IMR-90 (cell line): ENCODE measurements around the gene MISP3. TPM values are rescaled to one million over a fixed set of nuclear protein-coding genes. Genes with fewer than 3 reads are reported as not detected.

Source experiments
- ATAC-seq: fragments of 200-7000 bp; cut with Tn5 transposase; 2 replicates; pipeline ENCODE4 v1.9.1; 2020; ENCODE audit warnings: low read depth, mild to moderate bottlenecking, moderate library complexity
- BruUV-seq: library from RNA; stranded (reverse); fragments of 400-500 nt; replicated peaks from 2 replicates; lab custom pipeline; 2021; lab: Mats Ljungman, UMichigan
- CTCF ChIA-PET: fragments of 300-600 bp; formaldehyde crosslinking; extraction: SDS; loops from one replicate; lab custom pipeline; 2021; ENCODE audit warnings: antibody characterized with exemption; lab: Yijun Ruan, JAX
- POLR2A ChIA-PET: fragments of 300-600 bp; sonication (Branson Sonifier 250); formaldehyde crosslinking; loops from one replicate; lab custom pipeline; 2022; ENCODE audit warnings: antibody characterized with exemption; ENCODE audit not compliant: unreplicated experiment; lab: Charles Lee
- DNase-seq: peaks from one replicate; pipeline ENCODE4 v3.0.0; 2013
- H2AFZ ChIP-seq: replicated peaks from 2 replicates; pipeline ENCODE3; 2013; ENCODE audit warnings: low read length, mild to moderate bottlenecking; ENCODE audit not compliant: poor library complexity
- H2AK5ac ChIP-seq: 2 replicates; pipeline ENCODE4 v1.6.1; 2013; ENCODE audit warnings: low read depth, low read length, inconsistent platforms
- H2AK9ac ChIP-seq: replicated peaks from 2 replicates; pipeline ENCODE3; 2013; ENCODE audit warnings: mild to moderate bottlenecking, low read depth, low read length, moderate library complexity; ENCODE audit not compliant: poor library complexity
- H2BK120ac ChIP-seq: 2 replicates; pipeline ENCODE4 v1.6.1; 2013; ENCODE audit warnings: low read depth, low read length, inconsistent platforms
- H2BK15ac ChIP-seq: 3 replicates; pipeline ENCODE4 v1.6.1; 2013; ENCODE audit warnings: low read depth, low read length, inconsistent platforms
- H2BK20ac ChIP-seq: 2 replicates; pipeline ENCODE4 v1.6.1; 2013; ENCODE audit warnings: low read depth, mild to moderate bottlenecking, inconsistent platforms, low read length, moderate library complexity
- H2BK5ac ChIP-seq: 2 replicates; pipeline ENCODE4 v1.6.1; 2013; ENCODE audit warnings: mild to moderate bottlenecking, low read depth, low read length, inconsistent platforms; ENCODE audit not compliant: poor library complexity, severe bottlenecking
- H3K14ac ChIP-seq: replicated peaks from 2 replicates; pipeline ENCODE4 v1.6.1; 2013; ENCODE audit warnings: low read depth, low read length, inconsistent platforms
- H3K18ac ChIP-seq: 2 replicates; pipeline ENCODE4 v1.6.1; 2013; ENCODE audit warnings: low read depth, low read length, control low read depth
- H3K23ac ChIP-seq: 2 replicates; pipeline ENCODE4 v1.6.1; 2013; ENCODE audit warnings: low read depth, low read length, inconsistent platforms
- H3K27ac ChIP-seq: 2 replicates; pipeline ENCODE4 v1.5.1; 2013; ENCODE audit warnings: mild to moderate bottlenecking, control low read depth, low read length; ENCODE audit not compliant: insufficient read depth
- H3K27me3 ChIP-seq: 2 replicates; pipeline ENCODE4 v1.6.1; 2013; ENCODE audit warnings: low read length; ENCODE audit not compliant: control insufficient read depth, insufficient read depth
- H3K36me3 ChIP-seq: 2 replicates; pipeline ENCODE4 v1.6.1; 2013; ENCODE audit warnings: low read length, mixed read lengths; ENCODE audit not compliant: control insufficient read depth, insufficient read depth
- H3K4ac ChIP-seq: 2 replicates; pipeline ENCODE4 v1.6.1; 2013; ENCODE audit warnings: low read depth, low read length, inconsistent platforms
- H3K4me1 ChIP-seq: 2 replicates; pipeline ENCODE4 v1.6.1; 2013; ENCODE audit warnings: low read length, mixed read lengths; ENCODE audit not compliant: control insufficient read depth, insufficient read depth
- H3K4me2 ChIP-seq: 2 replicates; pipeline ENCODE4 v1.6.1; 2013; ENCODE audit warnings: low read depth, mild to moderate bottlenecking, control low read depth, low read length, moderate library complexity
- H3K4me3 ChIP-seq: 2 replicates; pipeline ENCODE4 v1.5.1; 2013; ENCODE audit warnings: low read depth, mild to moderate bottlenecking, control low read depth, low read length, moderate library complexity; ENCODE audit not compliant: insufficient read depth
- H3K56ac ChIP-seq: 2 replicates; pipeline ENCODE4 v1.6.1; 2013; ENCODE audit warnings: low read length, inconsistent platforms; ENCODE audit not compliant: insufficient read depth; ENCODE audit errors: extremely low read depth
- H3K79me1 ChIP-seq, 2 experiments: 2 replicates each; pipeline ENCODE4 v1.6.1; 2013; ENCODE audit warnings: low read length in 2 of 2, inconsistent platforms in 1 of 2, low read depth in 1 of 2
- H3K9ac ChIP-seq: 2 replicates; pipeline ENCODE4 v1.6.1; 2013; ENCODE audit warnings: low read depth, low read length, control low read depth
- H3K9me1 ChIP-seq: 2 replicates; pipeline ENCODE4 v1.6.1; 2013; ENCODE audit warnings: low read length, inconsistent platforms; ENCODE audit not compliant: insufficient read depth
- H3K9me3 ChIP-seq: 2 replicates; pipeline ENCODE4 v1.6.1; 2013; ENCODE audit warnings: low read length; ENCODE audit not compliant: control insufficient read depth, insufficient read depth
- H4K20me1 ChIP-seq: 2 replicates; pipeline ENCODE4 v1.6.1; 2013; ENCODE audit warnings: low read length, inconsistent platforms; ENCODE audit not compliant: insufficient read depth
- H4K5ac ChIP-seq: 2 replicates; pipeline ENCODE4 v1.6.1; 2013; ENCODE audit warnings: mild to moderate bottlenecking, low read depth, low read length, control low read depth
- H4K8ac ChIP-seq, 2 experiments: 2 replicates each; pipeline ENCODE4 v1.6.1; 2013; ENCODE audit warnings: low read depth in 2 of 2, low read length in 2 of 2, control low read depth in 1 of 2, inconsistent platforms in 1 of 2
- H4K91ac ChIP-seq: 2 replicates; pipeline ENCODE4 v1.6.1; 2013; ENCODE audit warnings: low read depth, low read length, inconsistent platforms; ENCODE audit not compliant: insufficient read depth
- BHLHE40 ChIP-seq: fragments of 150-350 bp; IDR thresholded peaks from 2 replicates; pipeline ENCODE4 v1.6.1; 2016; ENCODE audit warnings: mild to moderate bottlenecking, low read depth, low read length
- CEBPB ChIP-seq: IDR thresholded peaks from 2 replicates; pipeline ENCODE4 v1.6.1; 2012; ENCODE audit warnings: low read depth, low read length, improper control_type of control experiment
- ELK1 ChIP-seq: fragments of 150-350 bp; IDR thresholded peaks from 2 replicates; pipeline ENCODE4 v1.6.1; 2016; ENCODE audit warnings: low read depth, mild to moderate bottlenecking, low read length, moderate library complexity, borderline replicate concordance
- MAZ ChIP-seq: IDR thresholded peaks from 2 replicates; pipeline ENCODE4 v1.6.1; 2012; ENCODE audit warnings: low read depth, mild to moderate bottlenecking, low read length, improper control_type of control experiment, moderate library complexity, borderline replicate concordance
- WGBS, 2 experiments: methylation state at CpG; one replicate each; pipeline versions ENCODE4 v1.1.5 to v1.1.7; 2013; ENCODE audit warnings: missing lambda C conversion rate in 2 of 2; ENCODE audit not compliant: insufficient read length in 1 of 2; ENCODE audit errors: extremely low coverage in 2 of 2; 5-methylcytosine and 5-hydroxymethylcytosine counted together
- dilution Hi-C: fragments of 300-500 bp; cut with HindIII; formaldehyde crosslinking; loops from one replicate; pipeline ENCODE4 v1.14.3; 2018; ENCODE audit warnings: low sequenced_read_pairs; ENCODE audit not compliant: unreplicated experiment
- in situ Hi-C: fragments of 300-500 bp; cut with MboI; formaldehyde crosslinking; loops from 3 replicates; pipeline ENCODE4 v1.14.3; 2019; ENCODE audit warnings: low sequenced_read_pairs, inconsistent platforms, mixed read lengths
- intact Hi-C: fragments of 100-400 bp; cut with micrococcal nuclease; formaldehyde crosslinking; loops from 2 replicates; pipeline ENCODE4 v1.10.0; 2022
- polyA plus RNA-seq, 3 experiments: library from polyadenylated mRNA; depleted of rRNA; stranded (reverse); fragments of >200 nt; gene quantifications; 2 replicates each; pipeline ENCODE4 v1.2.3, GENCODE V29; 2012; ENCODE audit warnings: low replicate concordance in 1 of 3
- total RNA-seq: library from RNA; depleted of rRNA; stranded (reverse); fragments of >200 nt; gene quantifications from 2 replicates; pipeline ENCODE4 v1.2.3, GENCODE V29; 2012

The MISP3 gene
- total and polyA plus RNA-seq, 2 of the 4 experiments (the other 2 are of a cell fraction): under 0.01 to 0.68 TPM

GRCh38 chr19:14090509-14091080, 18.0 kb downstream of the MISP3 start, which contains the start of gene SAMD1:
TSS of gene SAMD1 (minus strand) at chr19:14090751.
- H3K4ac ChIP-seq: peak within 1 kb of the TSS; percentile 53
- peak within 1 kb of the TSS; percentile 97 for H3K4me2 ChIP-seq
- in situ Hi-C loops (loop anchor here (25.0 kb wide), 1 partner anchor 328 kb away; the partner anchor contains the start of genes C19orf53 and MRI1), intact Hi-C loops (loop anchor here (2.0 kb wide), 1 partner anchor 46 kb away; the partner anchor contains the start of gene ASF1B), dilution Hi-C loops (no loop called here)
- H3K4me3 ChIP-seq: peak within 1 kb of the TSS; percentile 80
- ChIA-PET POLR2A (no interaction called here), CTCF (no interaction called here)
- no peaks in the 10 kb centered on the region for H3K27me3 ChIP-seq
- H2BK15ac ChIP-seq: no peak within 1 kb of the TSS
- H2AK5ac ChIP-seq: no peak within 1 kb of the TSS; the same call in 1 of the 2 replicates
- no CpG with 5 or more reads among the region's 65 CpGs for WGBS, 2 experiments
- peak within 1 kb of the TSS; percentile 46; the same call in 1 of the 2 replicates for H4K5ac ChIP-seq
- peak within 1 kb of the TSS; percentile 61 for H3K27ac ChIP-seq
- peak; percentile 70 for ATAC-seq
- peak within 1 kb of the TSS; percentile 40; the same call in 1 of the 2 replicates for H3K56ac ChIP-seq
- H3K14ac ChIP-seq: no peak within 1 kb of the TSS
- peak within 1 kb of the TSS; percentile 93 for H2AFZ ChIP-seq
- H2AK9ac ChIP-seq: peak within 1 kb of the TSS; percentile 87
- H2BK120ac ChIP-seq: no peak within 1 kb of the TSS
- H4K8ac ChIP-seq: peak within 1 kb of the TSS in 1 of 2 experiments; percentile 62; a peak in 3 of 4 replicates
- peak within 1 kb of the TSS; percentile 20; the same call in 1 of the 2 replicates for H4K91ac ChIP-seq
- H3K9ac ChIP-seq: peak within 1 kb of the TSS; percentile 78
- no peak within 1 kb of the TSS for H2BK20ac ChIP-seq
- peak within 1 kb of the TSS; percentile 55 for H3K23ac ChIP-seq
- no peaks in the 10 kb centered on the region for H3K4me1 ChIP-seq
- TF ChIP-seq ELK1 (no peak), BHLHE40 (no peak; the same call in 1 of the 2 replicates), MAZ (peak; percentile 56; the same call in 1 of the 2 replicates), CEBPB (no peak)
- peak; percentile 83 for DNase-seq
- peaks cover 0 to 6% of the 10 kb centered on the region in 2 experiments; a peak in 2 of 4 replicates for H3K79me1 ChIP-seq
- no TSS peak for BruUV-seq
- peaks cover 7% of the 10 kb centered on the region for H4K20me1 ChIP-seq
- peak within 1 kb of the TSS; percentile 56; the same call in 1 of the 2 replicates for H3K18ac ChIP-seq
- H3K36me3 ChIP-seq: peaks cover 12% of the 10 kb centered on the region
- H3K9me1 ChIP-seq: no peaks in the 10 kb centered on the region
- peak within 1 kb of the TSS; percentile 65 for H2BK5ac ChIP-seq
- peaks cover 8% of the 10 kb centered on the region for H3K9me3 ChIP-seq
